ENCODE measurements around the gene APOBR. TPM values are rescaled to one million over a fixed set of nuclear protein-coding genes. Genes with fewer than 3 reads are reported as not detected.

The APOBR gene
- total and polyA plus RNA-seq, 9 of the 15 experiments (the other 6 are each of a cell fraction or from before 2014, with no cell fraction given), result 0.08 to 6.1 (median 2.8) TPM; not detected in 1

GRCh38 chr16:28544998-28545397 is 50.6 kb downstream of the APOBR start:
- Histone ChIP-seq H2AFZ (ENCODE audit: low read depth, low read length) (no peak overlapping the region), H3K79me2 (ENCODE audit: control insufficient read depth, insufficient read depth, low read length) (no peaks in the 10 kb centered on the region), H3K4me2 (ENCODE audit: insufficient read depth, low read length) (no peak overlapping the region), H3K9me1 (ENCODE audit: control insufficient read depth, insufficient read depth, low read length) (no peaks in the 10 kb centered on the region), H3K4me3 (no peak overlapping the region), H3K9ac (ENCODE audit: insufficient read depth in 1 of 2, low read depth in 2 of 2, low read length in 2 of 2) (no peak overlapping the region), H3K36me3 (ENCODE audit: control insufficient read depth, insufficient read depth, low read length) (no peaks in the 10 kb centered on the region), H3K27me3 (ENCODE audit: control insufficient read depth in 2 of 2, insufficient read depth in 2 of 2, low read length in 2 of 2) (peaks cover 0 to 21% of the 10 kb centered on the region in 2 experiments; a peak in 4 of 5 replicates), H4K20me1 (replicated peaks; ENCODE audit: control insufficient read depth, insufficient read depth, low read length) (no peaks in the 10 kb centered on the region), H3K9me3 (replicated peaks; ENCODE audit: control insufficient read depth, insufficient read depth, low read depth, low read length) (no peaks in the 10 kb centered on the region), H3K4me1 (replicated peaks in 1 of 2; ENCODE audit: control insufficient read depth in 2 of 2, insufficient read depth in 2 of 2, low read length in 2 of 2) (peaks cover 0 to 6% of the 10 kb centered on the region in 2 experiments; a peak in 2 of 5 replicates), H3K27ac (ENCODE audit: extremely low read depth, low read depth, low read length) (no peak overlapping the region)
- FAIRE-seq (no peak), DNase-seq (ENCODE audit: extremely low read depth in 1 of 4, low spot score in 3 of 4) (no peak), ATAC-seq (no peak)
- BruUV-seq (replicated peaks), result no TSS peak
- POLR2A ChIA-PET, result no interaction called here
- in situ Hi-C loops (cut with MboI) (loop anchor here (25.0 kb wide), 2 partner anchors 167 to 942 kb away; partner anchors contain the start of gene EIF3C), intact Hi-C loops (cut with micrococcal nuclease) (no loop called here)
- TF ChIP-seq ZNF121 (CRISPR knock-in tag; conservative IDR thresholded peaks at IDR 0.05), result peak; percentile 88
- TF ChIP-seq, protein P1, sequence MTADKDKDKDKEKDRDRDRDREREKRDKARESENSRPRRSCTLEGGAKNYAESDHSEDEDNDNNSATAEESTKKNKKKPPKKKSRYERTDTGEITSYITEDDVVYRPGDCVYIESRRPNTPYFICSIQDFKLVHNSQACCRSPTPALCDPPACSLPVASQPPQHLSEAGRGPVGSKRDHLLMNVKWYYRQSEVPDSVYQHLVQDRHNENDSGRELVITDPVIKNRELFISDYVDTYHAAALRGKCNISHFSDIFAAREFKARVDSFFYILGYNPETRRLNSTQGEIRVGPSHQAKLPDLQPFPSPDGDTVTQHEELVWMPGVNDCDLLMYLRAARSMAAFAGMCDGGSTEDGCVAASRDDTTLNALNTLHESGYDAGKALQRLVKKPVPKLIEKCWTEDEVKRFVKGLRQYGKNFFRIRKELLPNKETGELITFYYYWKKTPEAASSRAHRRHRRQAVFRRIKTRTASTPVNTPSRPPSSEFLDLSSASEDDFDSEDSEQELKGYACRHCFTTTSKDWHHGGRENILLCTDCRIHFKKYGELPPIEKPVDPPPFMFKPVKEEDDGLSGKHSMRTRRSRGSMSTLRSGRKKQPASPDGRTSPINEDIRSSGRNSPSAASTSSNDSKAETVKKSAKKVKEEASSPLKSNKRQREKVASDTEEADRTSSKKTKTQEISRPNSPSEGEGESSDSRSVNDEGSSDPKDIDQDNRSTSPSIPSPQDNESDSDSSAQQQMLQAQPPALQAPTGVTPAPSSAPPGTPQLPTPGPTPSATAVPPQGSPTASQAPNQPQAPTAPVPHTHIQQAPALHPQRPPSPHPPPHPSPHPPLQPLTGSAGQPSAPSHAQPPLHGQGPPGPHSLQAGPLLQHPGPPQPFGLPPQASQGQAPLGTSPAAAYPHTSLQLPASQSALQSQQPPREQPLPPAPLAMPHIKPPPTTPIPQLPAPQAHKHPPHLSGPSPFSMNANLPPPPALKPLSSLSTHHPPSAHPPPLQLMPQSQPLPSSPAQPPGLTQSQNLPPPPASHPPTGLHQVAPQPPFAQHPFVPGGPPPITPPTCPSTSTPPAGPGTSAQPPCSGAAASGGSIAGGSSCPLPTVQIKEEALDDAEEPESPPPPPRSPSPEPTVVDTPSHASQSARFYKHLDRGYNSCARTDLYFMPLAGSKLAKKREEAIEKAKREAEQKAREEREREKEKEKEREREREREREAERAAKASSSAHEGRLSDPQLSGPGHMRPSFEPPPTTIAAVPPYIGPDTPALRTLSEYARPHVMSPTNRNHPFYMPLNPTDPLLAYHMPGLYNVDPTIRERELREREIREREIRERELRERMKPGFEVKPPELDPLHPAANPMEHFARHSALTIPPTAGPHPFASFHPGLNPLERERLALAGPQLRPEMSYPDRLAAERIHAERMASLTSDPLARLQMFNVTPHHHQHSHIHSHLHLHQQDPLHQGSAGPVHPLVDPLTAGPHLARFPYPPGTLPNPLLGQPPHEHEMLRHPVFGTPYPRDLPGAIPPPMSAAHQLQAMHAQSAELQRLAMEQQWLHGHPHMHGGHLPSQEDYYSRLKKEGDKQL (CRISPR knock-in tag; IDR thresholded peaks at IDR 0.05; ENCODE audit: borderline replicate concordance), result no peak
- CTCF ChIA-PET (ENCODE audit: low intra/inter-chr PET ratio), result no interaction called here
- 6% methylated on average over 3 of the region's 3 CpGs for WGBS (ENCODE audit: insufficient coverage, low coverage, missing lambda C conversion rate)
